PFSK-1 (cell line): ENCODE results near the gene AP2A2.

Experiments
- POLR2AphosphoS5 ChIP-seq: IDR thresholded peaks from 2 replicates; pipeline ENCODE4 v1.6.1; 2012; ENCODE audit warnings: low read depth, mild to moderate bottlenecking, control low read depth, low read length, moderate library complexity
- SIN3A ChIP-seq: IDR thresholded peaks from 2 replicates; pipeline ENCODE4 v1.6.1; 2012; ENCODE audit warnings: mild to moderate bottlenecking, low read length, moderate library complexity, borderline replicate concordance; ENCODE audit not compliant: insufficient read depth
- TAF1 ChIP-seq: IDR thresholded peaks from 2 replicates; pipeline ENCODE4 v1.6.1; 2012; ENCODE audit warnings: low read length, control low read depth, borderline replicate concordance; ENCODE audit not compliant: insufficient read depth

DNA sequence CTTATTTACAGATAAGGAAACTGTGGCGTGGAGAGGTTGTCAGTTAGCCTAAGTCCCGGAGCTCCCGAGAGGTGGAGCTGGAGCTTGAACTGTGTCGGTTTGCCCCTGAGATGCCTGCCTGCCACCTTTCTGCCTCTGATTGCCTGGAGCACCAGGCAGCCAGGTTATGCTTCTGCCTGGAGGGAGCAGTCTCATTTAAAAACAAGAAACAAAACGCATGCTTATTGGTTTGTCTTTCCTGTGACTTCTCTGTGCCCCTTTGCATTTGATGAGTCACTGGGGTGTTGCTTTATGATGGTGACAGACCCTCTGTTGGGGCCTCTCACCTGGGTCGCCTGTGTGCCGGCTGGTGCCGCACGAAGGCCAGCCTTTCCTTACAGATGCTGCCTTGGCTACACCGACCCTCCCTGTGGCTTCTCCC lies 12.2 kb downstream of the AP2A2 start:
- no peak for TF ChIP-seq TAF1
- TF ChIP-seq SIN3A = no peak
- TF ChIP-seq POLR2AphosphoS5 = no peak
